ENCODE measurements around the gene ITIH5. TPM values are rescaled to one million over a fixed set of nuclear protein-coding genes. Genes with fewer than 3 reads are reported as not detected.
A peak's percentile ranks its signal among the peaks of the same experiment; 100 is the strongest.

The ITIH5 gene
- total RNA-seq, 1 experiment from 2014 or later = not detected

- Histone ChIP-seq H3K4me3 (no peak overlapping the region), H3K36me3 (no peaks in the 10 kb centered on the region), H3K9me3 (no peaks in the 10 kb centered on the region), H3K27me3 (no peaks in the 10 kb centered on the region)
- DNase-seq = no peak
These were observed 89.2 kb downstream of the ITIH5 start for GRCh38 chr10:7577579-7577978.

DNA sequence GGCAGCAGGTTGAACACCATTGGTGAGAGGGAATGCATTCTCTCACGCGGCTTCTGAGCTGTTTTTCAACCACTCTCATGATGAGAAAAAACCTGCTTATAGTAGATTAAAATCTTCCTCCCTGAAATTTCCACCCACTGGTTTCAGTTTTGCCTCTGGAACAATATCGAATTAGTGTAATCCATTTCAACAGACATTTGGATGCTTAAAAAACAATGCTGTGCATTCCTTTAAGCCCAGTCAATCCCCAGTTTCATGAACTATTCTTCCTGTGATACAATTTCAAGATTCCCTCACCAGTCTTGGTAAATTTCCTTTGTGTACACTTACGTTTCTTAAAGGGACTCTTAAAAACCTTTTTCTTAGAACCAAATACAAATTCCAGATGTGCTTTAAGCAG lies 89.6 kb downstream of the ITIH5 start:
- no peak overlapping the region for H3K4me3 ChIP-seq
- H3K9me3 ChIP-seq = no peaks in the 10 kb centered on the region
- no peaks in the 10 kb centered on the region for H3K27me3 ChIP-seq
- DNase-seq = no peak
- no peaks in the 10 kb centered on the region for H3K36me3 ChIP-seq

GRCh38 chr10:7576340-7576739 lies 90.4 kb downstream of the ITIH5 start:
- no peak for DNase-seq
- Histone ChIP-seq H3K4me3 (no peak overlapping the region), H3K9me3 (no peaks in the 10 kb centered on the region), H3K36me3 (no peaks in the 10 kb centered on the region), H3K27me3 (no peaks in the 10 kb centered on the region)

DNA sequence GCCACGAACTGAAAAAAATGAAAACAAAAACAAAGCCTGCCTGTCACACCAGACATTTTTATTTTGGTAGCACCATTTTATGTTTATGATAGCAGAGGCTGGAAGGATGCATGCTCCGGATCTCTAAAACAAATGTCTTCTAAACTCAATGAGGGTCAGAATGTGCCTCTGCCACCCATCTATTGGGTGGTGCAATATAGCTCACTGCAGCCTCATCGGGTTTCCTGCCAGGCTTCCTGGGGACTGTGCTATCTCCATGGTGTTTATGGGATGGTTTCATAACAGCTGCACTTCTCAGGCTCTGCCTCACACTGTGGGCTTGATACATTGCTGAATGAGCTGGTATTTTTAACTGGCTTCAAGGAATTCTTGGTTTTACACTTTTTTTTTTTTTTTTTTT lies 94.4 kb downstream of the ITIH5 start:
- peak; percentile 62 for DNase-seq
- Histone ChIP-seq H3K36me3 (no peaks in the 10 kb centered on the region), H3K27me3 (no peaks in the 10 kb centered on the region), H3K4me3 (no peak overlapping the region), H3K9me3 (no peaks in the 10 kb centered on the region)

GRCh38 chr10:7571981-7572380 lies 94.8 kb downstream of the ITIH5 start:
- Histone ChIP-seq H3K36me3 (no peaks in the 10 kb centered on the region), H3K9me3 (no peaks in the 10 kb centered on the region), H3K4me3 (no peak overlapping the region), H3K27me3 (no peaks in the 10 kb centered on the region)
- no peak for DNase-seq

- no peaks in the 10 kb centered on the region for H3K27me3 ChIP-seq
- no peaks in the 10 kb centered on the region for H3K36me3 ChIP-seq
- no peaks in the 10 kb centered on the region for H3K9me3 ChIP-seq
- DNase-seq = no peak
- no peak overlapping the region for H3K4me3 ChIP-seq
These were observed 98.7 kb downstream of the ITIH5 start for GRCh38 chr10:7567911-7568620.

- no peaks in the 10 kb centered on the region for H3K27me3 ChIP-seq
- no peaks in the 10 kb centered on the region for H3K36me3 ChIP-seq
- no peak overlapping the region for H3K4me3 ChIP-seq
- DNase-seq = no peak
- H3K9me3 ChIP-seq = no peaks in the 10 kb centered on the region
These were observed 99.9 kb downstream of the ITIH5 start for GRCh38 chr10:7566891-7567290.

DNA sequence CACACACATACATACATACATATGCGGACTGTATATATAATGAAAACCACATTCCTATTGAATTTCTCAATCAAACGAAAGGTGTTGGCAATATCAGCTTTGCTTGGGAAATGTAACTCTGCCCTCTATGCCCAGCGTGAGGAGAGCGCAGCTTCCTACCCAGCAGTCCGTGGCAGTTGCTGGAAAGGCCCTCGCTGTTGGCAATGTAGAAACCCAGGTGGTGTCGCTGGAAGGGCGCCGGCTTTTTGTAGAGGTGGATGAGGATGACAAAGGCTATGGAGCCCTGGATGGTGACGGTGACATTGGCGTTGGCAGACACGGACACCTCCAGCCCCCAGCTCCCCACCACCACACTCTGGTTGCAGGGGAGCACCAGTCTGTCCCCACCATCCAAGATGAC lies 100.9 kb downstream of the ITIH5 start:
- Histone ChIP-seq H3K27me3 (no peaks in the 10 kb centered on the region), H3K36me3 (no peaks in the 10 kb centered on the region), H3K9me3 (no peaks in the 10 kb centered on the region), H3K4me3 (no peak overlapping the region)
- DNase-seq = no peak

- Histone ChIP-seq H3K9me3 (peaks cover 4% of the 10 kb centered on the region; the same call in 1 of the 2 replicates), H3K27me3 (no peaks in the 10 kb centered on the region), H3K36me3 (no peaks in the 10 kb centered on the region), H3K4me3 (no peak overlapping the region)
- no peak for DNase-seq
These were observed 103.0 kb downstream of the ITIH5 start for GRCh38 chr10:7563770-7564169.

DNA sequence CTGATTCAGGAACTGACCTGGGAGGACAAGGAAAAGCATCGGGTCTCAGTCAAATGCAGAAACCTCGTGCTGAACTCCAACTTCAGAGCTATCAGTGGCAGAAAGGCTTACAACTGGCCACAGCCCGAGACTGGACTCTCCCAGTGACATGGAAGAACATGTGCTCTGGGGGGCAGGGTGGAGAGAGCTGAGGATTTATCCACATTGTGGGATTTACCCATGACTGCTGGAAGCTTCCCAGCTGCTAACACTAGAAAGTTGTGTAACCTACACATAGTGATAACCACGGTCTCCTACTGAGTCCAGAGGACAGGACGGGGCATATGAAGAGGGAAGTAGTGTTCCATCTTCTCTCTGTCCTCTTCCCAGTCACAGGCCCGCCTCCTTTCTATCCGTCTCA lies 103.4 kb downstream of the ITIH5 start:
- Histone ChIP-seq H3K4me3 (no peak overlapping the region), H3K36me3 (no peaks in the 10 kb centered on the region), H3K9me3 (peaks cover 6% of the 10 kb centered on the region; the same call in 1 of the 2 replicates), H3K27me3 (no peaks in the 10 kb centered on the region)
- no peak for DNase-seq

- no peaks in the 10 kb centered on the region for H3K36me3 ChIP-seq
- DNase-seq = no peak
- no peaks in the 10 kb centered on the region for H3K27me3 ChIP-seq
- H3K4me3 ChIP-seq = no peak overlapping the region
- peaks cover 6% of the 10 kb centered on the region; the same call in 1 of the 2 replicates for H3K9me3 ChIP-seq
These were observed 104.8 kb downstream of the ITIH5 start for GRCh38 chr10:7561985-7562384.

DNA sequence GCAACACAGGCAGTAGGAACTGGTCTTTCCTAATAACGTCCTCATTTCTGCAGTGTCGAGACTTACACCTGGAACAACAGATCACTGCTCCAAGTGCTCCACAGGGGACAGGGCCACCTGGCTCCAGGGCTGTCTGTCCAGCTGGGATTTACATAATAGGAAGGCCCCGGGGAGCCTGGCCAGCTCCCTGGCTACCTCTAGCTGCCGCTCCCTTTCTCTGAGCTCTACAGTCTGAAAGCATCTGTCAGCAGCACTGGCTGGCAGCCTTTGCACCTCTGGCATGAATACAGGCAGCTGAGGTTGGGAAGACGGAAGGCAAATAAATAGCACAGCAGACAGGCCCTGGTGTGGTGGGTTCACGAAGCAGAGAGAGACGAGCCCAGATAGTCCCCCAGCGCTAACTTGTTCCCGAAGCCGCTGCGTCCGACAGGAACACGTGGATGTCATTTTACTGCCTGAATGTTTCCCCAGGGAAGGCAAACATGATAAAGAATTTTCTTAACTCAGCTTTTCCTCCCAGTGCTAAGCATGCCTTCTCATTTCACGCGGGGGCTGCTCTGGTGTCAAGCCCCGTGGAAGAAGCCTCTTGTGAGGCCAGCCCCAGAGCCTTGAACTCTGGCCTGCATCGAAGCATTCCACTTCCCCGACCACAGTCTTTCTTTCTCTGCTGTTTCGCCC lies 105.4 kb downstream of the ITIH5 start:
- DNase-seq = peak; percentile 84
- no peaks in the 10 kb centered on the region for H3K27me3 ChIP-seq
- H3K36me3 ChIP-seq = no peaks in the 10 kb centered on the region
- no peak overlapping the region for H3K4me3 ChIP-seq
- peaks cover 6% of the 10 kb centered on the region; the same call in 1 of the 2 replicates for H3K9me3 ChIP-seq

GRCh38 chr10:7560519-7560918 lies 106.2 kb downstream of the ITIH5 start:
- no peak for DNase-seq
- no peaks in the 10 kb centered on the region for H3K36me3 ChIP-seq
- H3K9me3 ChIP-seq = peaks cover 6% of the 10 kb centered on the region; the same call in 1 of the 2 replicates
- no peak overlapping the region for H3K4me3 ChIP-seq
- H3K27me3 ChIP-seq = no peaks in the 10 kb centered on the region

GRCh38 chr10:7559386-7559785 lies 107.4 kb downstream of the ITIH5 start:
- Histone ChIP-seq H3K27me3 (no peaks in the 10 kb centered on the region), H3K9me3 (peaks cover 6% of the 10 kb centered on the region; the same call in 1 of the 2 replicates), H3K4me3 (no peak overlapping the region), H3K36me3 (no peaks in the 10 kb centered on the region)
- no peak for DNase-seq

DNA sequence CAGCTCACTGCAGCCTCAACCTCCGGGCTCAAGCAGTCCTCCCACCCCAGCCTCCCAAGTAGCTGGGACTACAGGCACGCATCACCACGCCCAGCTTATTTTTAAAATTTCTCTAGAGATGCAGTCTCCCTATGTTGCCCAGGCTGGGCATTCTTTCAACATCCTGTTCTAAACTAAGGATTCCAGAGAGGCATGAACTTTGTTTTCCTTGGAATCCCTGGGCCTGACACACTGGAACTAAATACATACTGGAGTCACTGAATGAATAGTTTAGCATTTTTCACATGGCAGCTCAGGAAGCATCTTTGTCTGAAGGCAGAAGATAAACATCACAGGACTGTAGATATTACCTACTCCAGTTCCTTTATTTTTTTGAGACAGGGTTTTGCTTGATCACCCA lies 108.7 kb downstream of the ITIH5 start:
- H3K9me3 ChIP-seq = peaks cover 6% of the 10 kb centered on the region; the same call in 1 of the 2 replicates
- no peak overlapping the region for H3K4me3 ChIP-seq

GRCh38 chr10:7553531-7553930 lies 113.2 kb downstream of the ITIH5 start:
- no peak overlapping the region for H3K4me3 ChIP-seq
- H3K27me3 ChIP-seq = no peaks in the 10 kb centered on the region
- no peaks in the 10 kb centered on the region for H3K36me3 ChIP-seq
- no peak for DNase-seq
- 0 out of 2 replicates have a peak, but pooled peaks cover 1% of the 10 kb centered on the region for H3K9me3 ChIP-seq

More for the DNA sequence above, 108.7 kb downstream of the ITIH5 start:
- Histone ChIP-seq H3K27me3 (no peaks in the 10 kb centered on the region), H3K36me3 (no peaks in the 10 kb centered on the region)
- peak; percentile 43 for DNase-seq

- Histone ChIP-seq H3K36me3 (no peaks in the 10 kb centered on the region), H3K27me3 (no peaks in the 10 kb centered on the region), H3K9me3 (no peaks in the 10 kb centered on the region), H3K4me3 (no peak overlapping the region)
- no peak for DNase-seq
These were observed 114.6 kb downstream of the ITIH5 start for GRCh38 chr10:7551950-7552716.
